GM23338 (cell line): ENCODE measurements around the gene SLC37A2.

Experiments used
- CREB1 ChIP-seq: fragments of 250-450 bp; sonication (Bioruptor Pico); IDR thresholded peaks from 2 replicates; pipeline ENCODE4 v1.5.0; 2020; ENCODE audit warnings: low read depth, mild to moderate bottlenecking, moderate library complexity
- EZH2 ChIP-seq: fragments of 200-600 bp; sonication (generic); IDR thresholded peaks from one replicate; pipeline ENCODE4 v1.8.0; 2017; ENCODE audit warnings: antibody characterized with exemption, mild to moderate bottlenecking, low read depth; ENCODE audit not compliant: unreplicated experiment
- EZH2phosphoT487 ChIP-seq: fragments of 200-600 bp; sonication (generic); IDR thresholded peaks from one replicate; pipeline ENCODE4 v1.8.1; 2018; ENCODE audit warnings: antibody characterized with exemption; ENCODE audit not compliant: unreplicated experiment
- JUNB ChIP-seq: IDR thresholded peaks from one replicate; pipeline ENCODE4 v1.6.1; 2016; ENCODE audit warnings: antibody characterized with exemption; ENCODE audit not compliant: unreplicated experiment
- NANOG ChIP-seq: IDR thresholded peaks from 2 replicates; pipeline ENCODE4 v1.6.1; 2016; ENCODE audit warnings: antibody characterized with exemption, borderline replicate concordance
- POLR2AphosphoS5 ChIP-seq: IDR thresholded peaks from 2 replicates; pipeline ENCODE4 v1.6.1; 2016; ENCODE audit warnings: antibody characterized with exemption, low read depth
- ZNF114 ChIP-seq: fragments of 250-450 bp; sonication (Bioruptor Pico); IDR thresholded peaks from 2 replicates; pipeline ENCODE4 v1.5.0; 2020; ENCODE audit warnings: mild to moderate bottlenecking, moderate library complexity
- ZNF331 ChIP-seq: fragments of 250-450 bp; sonication (Bioruptor Pico); IDR thresholded peaks from 2 replicates; pipeline ENCODE4 v1.5.0; 2020; ENCODE audit warnings: low read depth, mild to moderate bottlenecking, moderate library complexity
- TF ChIP-seq, protein P1 (sequence below), 2 experiments: fragments of 200-600 bp in 1 of 2; sonication (generic) in 1 of 2; conservative IDR thresholded peaks; 2 replicates each; pipeline versions ENCODE4 v1.5.1 to v1.6.1; 2016 to 2017; ENCODE audit warnings: antibody characterized with exemption in 2 of 2, low read depth in 2 of 2, mild to moderate bottlenecking in 2 of 2, moderate library complexity in 1 of 2
- TF ChIP-seq, protein P2 (sequence below): fragments of 250-450 bp; sonication (Bioruptor Pico); IDR thresholded peaks from 2 replicates; pipeline ENCODE4 v1.5.0; 2020; ENCODE audit warnings: mild to moderate bottlenecking, moderate library complexity
- TF ChIP-seq, protein P3 (sequence below): IDR thresholded peaks from one replicate; pipeline ENCODE4 v1.6.1; 2018; ENCODE audit warnings: antibody characterized with exemption; ENCODE audit not compliant: unreplicated experiment
- TF ChIP-seq, protein P4 (sequence below): IDR thresholded peaks from 2 replicates; pipeline ENCODE4 v1.6.1; 2016; ENCODE audit warnings: antibody characterized with exemption

DNA sequence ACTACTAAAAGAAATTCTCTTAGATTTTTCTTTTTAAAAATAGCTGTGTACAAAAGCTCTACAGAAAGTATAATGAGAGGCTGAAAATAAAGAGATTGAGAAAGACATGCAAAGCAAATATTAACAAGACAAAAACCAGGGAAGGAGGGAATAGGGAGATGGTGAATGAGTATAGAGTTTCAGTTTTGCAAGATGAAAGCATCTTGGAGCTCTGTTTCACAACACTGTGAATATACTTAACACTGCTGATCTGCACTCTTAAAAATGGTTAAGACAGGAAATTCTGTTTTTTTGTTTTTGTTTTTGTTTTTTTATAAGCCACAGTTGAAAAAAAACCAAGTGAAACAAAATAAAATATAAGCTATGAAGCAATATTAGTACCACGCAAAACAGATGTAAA, 42.8 kb downstream of the SLC37A2 start:
- TF ChIP-seq, protein P1, sequence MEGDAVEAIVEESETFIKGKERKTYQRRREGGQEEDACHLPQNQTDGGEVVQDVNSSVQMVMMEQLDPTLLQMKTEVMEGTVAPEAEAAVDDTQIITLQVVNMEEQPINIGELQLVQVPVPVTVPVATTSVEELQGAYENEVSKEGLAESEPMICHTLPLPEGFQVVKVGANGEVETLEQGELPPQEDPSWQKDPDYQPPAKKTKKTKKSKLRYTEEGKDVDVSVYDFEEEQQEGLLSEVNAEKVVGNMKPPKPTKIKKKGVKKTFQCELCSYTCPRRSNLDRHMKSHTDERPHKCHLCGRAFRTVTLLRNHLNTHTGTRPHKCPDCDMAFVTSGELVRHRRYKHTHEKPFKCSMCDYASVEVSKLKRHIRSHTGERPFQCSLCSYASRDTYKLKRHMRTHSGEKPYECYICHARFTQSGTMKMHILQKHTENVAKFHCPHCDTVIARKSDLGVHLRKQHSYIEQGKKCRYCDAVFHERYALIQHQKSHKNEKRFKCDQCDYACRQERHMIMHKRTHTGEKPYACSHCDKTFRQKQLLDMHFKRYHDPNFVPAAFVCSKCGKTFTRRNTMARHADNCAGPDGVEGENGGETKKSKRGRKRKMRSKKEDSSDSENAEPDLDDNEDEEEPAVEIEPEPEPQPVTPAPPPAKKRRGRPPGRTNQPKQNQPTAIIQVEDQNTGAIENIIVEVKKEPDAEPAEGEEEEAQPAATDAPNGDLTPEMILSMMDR (conservative IDR thresholded peaks at IDR 0.05; ENCODE audit: low read depth in 2 of 2), result no peak
- TF ChIP-seq POLR2AphosphoS5 (no peak), EZH2 (no peak), ZNF331 (no peak), JUNB (no peak), ZNF114 (CRISPR knock-in tag) (no peak), EZH2phosphoT487 (no peak), CREB1 (no peak), NANOG (no peak)
- TF ChIP-seq, protein P2, sequence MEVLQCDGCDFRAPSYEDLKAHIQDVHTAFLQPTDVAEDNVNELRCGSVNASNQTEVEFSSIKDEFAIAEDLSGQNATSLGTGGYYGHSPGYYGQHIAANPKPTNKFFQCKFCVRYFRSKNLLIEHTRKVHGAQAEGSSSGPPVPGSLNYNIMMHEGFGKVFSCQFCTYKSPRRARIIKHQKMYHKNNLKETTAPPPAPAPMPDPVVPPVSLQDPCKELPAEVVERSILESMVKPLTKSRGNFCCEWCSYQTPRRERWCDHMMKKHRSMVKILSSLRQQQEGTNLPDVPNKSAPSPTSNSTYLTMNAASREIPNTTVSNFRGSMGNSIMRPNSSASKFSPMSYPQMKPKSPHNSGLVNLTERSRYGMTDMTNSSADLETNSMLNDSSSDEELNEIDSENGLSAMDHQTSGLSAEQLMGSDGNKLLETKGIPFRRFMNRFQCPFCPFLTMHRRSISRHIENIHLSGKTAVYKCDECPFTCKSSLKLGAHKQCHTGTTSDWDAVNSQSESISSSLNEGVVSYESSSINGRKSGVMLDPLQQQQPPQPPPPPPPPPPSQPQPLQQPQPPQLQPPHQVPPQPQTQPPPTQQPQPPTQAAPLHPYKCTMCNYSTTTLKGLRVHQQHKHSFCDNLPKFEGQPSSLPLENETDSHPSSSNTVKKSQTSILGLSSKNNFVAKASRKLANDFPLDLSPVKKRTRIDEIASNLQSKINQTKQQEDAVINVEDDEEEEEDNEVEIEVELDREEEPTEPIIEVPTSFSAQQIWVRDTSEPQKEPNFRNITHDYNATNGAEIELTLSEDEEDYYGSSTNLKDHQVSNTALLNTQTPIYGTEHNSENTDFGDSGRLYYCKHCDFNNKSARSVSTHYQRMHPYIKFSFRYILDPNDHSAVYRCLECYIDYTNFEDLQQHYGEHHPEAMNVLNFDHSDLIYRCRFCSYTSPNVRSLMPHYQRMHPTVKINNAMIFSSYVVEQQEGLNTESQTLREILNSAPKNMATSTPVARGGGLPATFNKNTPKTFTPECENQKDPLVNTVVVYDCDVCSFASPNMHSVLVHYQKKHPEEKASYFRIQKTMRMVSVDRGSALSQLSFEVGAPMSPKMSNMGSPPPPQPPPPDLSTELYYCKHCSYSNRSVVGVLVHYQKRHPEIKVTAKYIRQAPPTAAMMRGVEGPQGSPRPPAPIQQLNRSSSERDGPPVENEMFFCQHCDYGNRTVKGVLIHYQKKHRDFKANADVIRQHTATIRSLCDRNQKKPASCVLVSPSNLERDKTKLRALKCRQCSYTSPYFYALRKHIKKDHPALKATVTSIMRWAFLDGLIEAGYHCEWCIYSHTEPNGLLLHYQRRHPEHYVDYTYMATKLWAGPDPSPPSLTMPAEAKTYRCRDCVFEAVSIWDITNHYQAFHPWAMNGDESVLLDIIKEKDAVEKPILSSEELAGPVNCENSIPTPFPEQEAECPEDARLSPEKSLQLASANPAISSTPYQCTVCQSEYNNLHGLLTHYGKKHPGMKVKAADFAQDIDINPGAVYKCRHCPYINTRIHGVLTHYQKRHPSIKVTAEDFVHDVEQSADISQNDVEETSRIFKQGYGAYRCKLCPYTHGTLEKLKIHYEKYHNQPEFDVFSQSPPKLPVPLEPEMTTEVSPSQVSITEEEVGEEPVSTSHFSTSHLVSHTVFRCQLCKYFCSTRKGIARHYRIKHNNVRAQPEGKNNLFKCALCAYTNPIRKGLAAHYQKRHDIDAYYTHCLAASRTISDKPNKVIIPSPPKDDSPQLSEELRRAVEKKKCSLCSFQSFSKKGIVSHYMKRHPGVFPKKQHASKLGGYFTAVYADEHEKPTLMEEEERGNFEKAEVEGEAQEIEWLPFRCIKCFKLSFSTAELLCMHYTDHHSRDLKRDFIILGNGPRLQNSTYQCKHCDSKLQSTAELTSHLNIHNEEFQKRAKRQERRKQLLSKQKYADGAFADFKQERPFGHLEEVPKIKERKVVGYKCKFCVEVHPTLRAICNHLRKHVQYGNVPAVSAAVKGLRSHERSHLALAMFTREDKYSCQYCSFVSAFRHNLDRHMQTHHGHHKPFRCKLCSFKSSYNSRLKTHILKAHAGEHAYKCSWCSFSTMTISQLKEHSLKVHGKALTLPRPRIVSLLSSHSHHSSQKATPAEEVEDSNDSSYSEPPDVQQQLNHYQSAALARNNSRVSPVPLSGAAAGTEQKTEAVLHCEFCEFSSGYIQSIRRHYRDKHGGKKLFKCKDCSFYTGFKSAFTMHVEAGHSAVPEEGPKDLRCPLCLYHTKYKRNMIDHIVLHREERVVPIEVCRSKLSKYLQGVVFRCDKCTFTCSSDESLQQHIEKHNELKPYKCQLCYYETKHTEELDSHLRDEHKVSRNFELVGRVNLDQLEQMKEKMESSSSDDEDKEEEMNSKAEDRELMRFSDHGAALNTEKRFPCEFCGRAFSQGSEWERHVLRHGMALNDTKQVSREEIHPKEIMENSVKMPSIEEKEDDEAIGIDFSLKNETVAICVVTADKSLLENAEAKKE (CRISPR knock-in tag), result no peak
- TF ChIP-seq, protein P3, sequence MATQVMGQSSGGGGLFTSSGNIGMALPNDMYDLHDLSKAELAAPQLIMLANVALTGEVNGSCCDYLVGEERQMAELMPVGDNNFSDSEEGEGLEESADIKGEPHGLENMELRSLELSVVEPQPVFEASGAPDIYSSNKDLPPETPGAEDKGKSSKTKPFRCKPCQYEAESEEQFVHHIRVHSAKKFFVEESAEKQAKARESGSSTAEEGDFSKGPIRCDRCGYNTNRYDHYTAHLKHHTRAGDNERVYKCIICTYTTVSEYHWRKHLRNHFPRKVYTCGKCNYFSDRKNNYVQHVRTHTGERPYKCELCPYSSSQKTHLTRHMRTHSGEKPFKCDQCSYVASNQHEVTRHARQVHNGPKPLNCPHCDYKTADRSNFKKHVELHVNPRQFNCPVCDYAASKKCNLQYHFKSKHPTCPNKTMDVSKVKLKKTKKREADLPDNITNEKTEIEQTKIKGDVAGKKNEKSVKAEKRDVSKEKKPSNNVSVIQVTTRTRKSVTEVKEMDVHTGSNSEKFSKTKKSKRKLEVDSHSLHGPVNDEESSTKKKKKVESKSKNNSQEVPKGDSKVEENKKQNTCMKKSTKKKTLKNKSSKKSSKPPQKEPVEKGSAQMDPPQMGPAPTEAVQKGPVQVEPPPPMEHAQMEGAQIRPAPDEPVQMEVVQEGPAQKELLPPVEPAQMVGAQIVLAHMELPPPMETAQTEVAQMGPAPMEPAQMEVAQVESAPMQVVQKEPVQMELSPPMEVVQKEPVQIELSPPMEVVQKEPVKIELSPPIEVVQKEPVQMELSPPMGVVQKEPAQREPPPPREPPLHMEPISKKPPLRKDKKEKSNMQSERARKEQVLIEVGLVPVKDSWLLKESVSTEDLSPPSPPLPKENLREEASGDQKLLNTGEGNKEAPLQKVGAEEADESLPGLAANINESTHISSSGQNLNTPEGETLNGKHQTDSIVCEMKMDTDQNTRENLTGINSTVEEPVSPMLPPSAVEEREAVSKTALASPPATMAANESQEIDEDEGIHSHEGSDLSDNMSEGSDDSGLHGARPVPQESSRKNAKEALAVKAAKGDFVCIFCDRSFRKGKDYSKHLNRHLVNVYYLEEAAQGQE, result no peak
- TF ChIP-seq, protein P4, sequence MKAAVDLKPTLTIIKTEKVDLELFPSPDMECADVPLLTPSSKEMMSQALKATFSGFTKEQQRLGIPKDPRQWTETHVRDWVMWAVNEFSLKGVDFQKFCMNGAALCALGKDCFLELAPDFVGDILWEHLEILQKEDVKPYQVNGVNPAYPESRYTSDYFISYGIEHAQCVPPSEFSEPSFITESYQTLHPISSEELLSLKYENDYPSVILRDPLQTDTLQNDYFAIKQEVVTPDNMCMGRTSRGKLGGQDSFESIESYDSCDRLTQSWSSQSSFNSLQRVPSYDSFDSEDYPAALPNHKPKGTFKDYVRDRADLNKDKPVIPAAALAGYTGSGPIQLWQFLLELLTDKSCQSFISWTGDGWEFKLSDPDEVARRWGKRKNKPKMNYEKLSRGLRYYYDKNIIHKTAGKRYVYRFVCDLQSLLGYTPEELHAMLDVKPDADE, result no peak
